ENCODE results near the gene C15orf61. TPM values are rescaled to one million over a fixed set of nuclear protein-coding genes. Genes with fewer than 3 reads are reported as not detected.

C15orf61 gene
- total RNA-seq, 1 donor from 2014 or later: 4.5 TPM

GRCh38 chr15:67563092-67563491 is 42.2 kb downstream of the C15orf61 start:
- H3K4me3 Mint-ChIP-seq (ENCODE audit: unreplicated experiment): no peak overlapping the region
- no peaks in the 10 kb centered on the region for H3K27me3 Mint-ChIP-seq (ENCODE audit: unreplicated experiment)
- TF ChIP-seq CTCF (IDR thresholded peaks at IDR 0.05; ENCODE audit: unreplicated experiment): no peak
- H3K27ac Mint-ChIP-seq (ENCODE audit: unreplicated experiment): no peak overlapping the region
- DNase-seq (ENCODE audit: low spot score): no peak
- H3K4me1 Mint-ChIP-seq (ENCODE audit: unreplicated experiment): no peaks in the 10 kb centered on the region
- peaks cover 14% of the 10 kb centered on the region for H3K36me3 Mint-ChIP-seq (ENCODE audit: low read depth, unreplicated experiment)
- H3K9me3 Mint-ChIP-seq (ENCODE audit: unreplicated experiment): no peaks in the 10 kb centered on the region

GRCh38 chr15:67564021-67564967 is 43.4 kb downstream of the C15orf61 start:
- Mint-ChIP-seq H3K27me3 (ENCODE audit: unreplicated experiment) (no peaks in the 10 kb centered on the region), H3K36me3 (ENCODE audit: low read depth, unreplicated experiment) (peaks cover 2% of the 10 kb centered on the region), H3K27ac (ENCODE audit: unreplicated experiment) (no peak overlapping the region), H3K4me1 (ENCODE audit: unreplicated experiment) (no peaks in the 10 kb centered on the region), H3K9me3 (ENCODE audit: unreplicated experiment) (no peaks in the 10 kb centered on the region), H3K4me3 (ENCODE audit: unreplicated experiment) (no peak overlapping the region)
- TF ChIP-seq CTCF (IDR thresholded peaks at IDR 0.05; ENCODE audit: unreplicated experiment): no peak
- DNase-seq (ENCODE audit: low spot score): no peak

GRCh38 chr15:67564968-67565345 is 44.0 kb downstream of the C15orf61 start:
- Mint-ChIP-seq H3K36me3 (ENCODE audit: low read depth, unreplicated experiment) (no peaks in the 10 kb centered on the region), H3K9me3 (ENCODE audit: unreplicated experiment) (no peaks in the 10 kb centered on the region), H3K27ac (ENCODE audit: unreplicated experiment) (no peak overlapping the region), H3K4me3 (ENCODE audit: unreplicated experiment) (no peak overlapping the region), H3K27me3 (ENCODE audit: unreplicated experiment) (no peaks in the 10 kb centered on the region), H3K4me1 (ENCODE audit: unreplicated experiment) (no peaks in the 10 kb centered on the region)
- TF ChIP-seq CTCF (IDR thresholded peaks at IDR 0.05; ENCODE audit: unreplicated experiment): no peak
- DNase-seq (ENCODE audit: low spot score): no peak

GRCh38 chr15:67569668-67570067 is 48.7 kb downstream of the C15orf61 start:
- H3K36me3 Mint-ChIP-seq (ENCODE audit: low read depth, unreplicated experiment): peaks cover 3% of the 10 kb centered on the region
- no peak overlapping the region for H3K27ac Mint-ChIP-seq (ENCODE audit: unreplicated experiment)
- TF ChIP-seq CTCF (IDR thresholded peaks at IDR 0.05; ENCODE audit: unreplicated experiment): no peak
- H3K27me3 Mint-ChIP-seq (ENCODE audit: unreplicated experiment): no peaks in the 10 kb centered on the region
- H3K4me1 Mint-ChIP-seq (ENCODE audit: unreplicated experiment): peaks cover 13% of the 10 kb centered on the region
- DNase-seq (ENCODE audit: low spot score): no peak
- no peak overlapping the region for H3K4me3 Mint-ChIP-seq (ENCODE audit: unreplicated experiment)
- no peaks in the 10 kb centered on the region for H3K9me3 Mint-ChIP-seq (ENCODE audit: unreplicated experiment)
